SW 1271 (cell line): ENCODE data around the gene CIAO2B.
"Not testable (repeated sequence)": the region's sequence is repeated elsewhere in the genome, so short reads cannot be mapped to it uniquely, and the experiment has no call there.

Experiments
- DNase-seq, 2 experiments: peaks; one replicate each; lab custom pipeline; 2025; lab: John Stamatoyannopoulos, UW

The CIAO2B gene

DNA sequence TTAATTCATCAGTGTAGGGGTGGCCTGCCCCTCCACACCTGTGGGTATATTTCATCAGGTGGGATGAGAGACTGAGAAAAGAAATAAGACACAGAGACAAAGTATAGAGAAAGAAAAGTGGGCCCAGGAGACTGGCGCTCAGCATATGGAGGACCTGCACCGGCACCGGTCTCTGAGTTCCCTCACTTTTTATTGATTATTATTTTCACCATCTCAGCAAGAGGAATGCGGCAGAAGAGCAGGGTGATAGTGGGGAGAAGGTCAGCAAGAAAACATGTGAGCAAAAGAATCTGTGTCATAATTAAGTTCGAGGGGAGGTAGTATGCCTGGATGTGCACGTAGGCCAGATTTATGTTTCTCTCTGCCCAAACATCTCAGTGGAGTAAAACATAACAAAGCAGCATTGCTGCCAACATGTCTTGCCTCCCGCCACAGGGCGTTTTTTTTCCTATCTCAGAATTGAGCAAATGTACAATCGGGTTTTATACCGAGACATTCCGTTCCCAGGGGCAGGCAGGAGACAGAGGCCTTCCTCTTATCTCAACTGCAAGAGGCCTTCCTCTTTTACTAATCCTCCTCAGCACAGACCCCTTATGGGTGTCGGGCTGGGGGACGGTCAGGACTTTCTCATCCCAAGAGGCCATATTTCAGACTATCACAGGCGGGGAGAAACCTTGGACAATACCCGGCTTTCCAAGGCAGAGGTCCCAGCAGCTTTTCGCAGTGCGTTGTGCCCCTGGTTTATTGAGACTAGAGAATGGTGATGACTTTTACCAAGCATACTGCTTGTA, 21.4 kb upstream of the CIAO2B start:
- DNase-seq: not testable (repeated sequence)

DNA sequence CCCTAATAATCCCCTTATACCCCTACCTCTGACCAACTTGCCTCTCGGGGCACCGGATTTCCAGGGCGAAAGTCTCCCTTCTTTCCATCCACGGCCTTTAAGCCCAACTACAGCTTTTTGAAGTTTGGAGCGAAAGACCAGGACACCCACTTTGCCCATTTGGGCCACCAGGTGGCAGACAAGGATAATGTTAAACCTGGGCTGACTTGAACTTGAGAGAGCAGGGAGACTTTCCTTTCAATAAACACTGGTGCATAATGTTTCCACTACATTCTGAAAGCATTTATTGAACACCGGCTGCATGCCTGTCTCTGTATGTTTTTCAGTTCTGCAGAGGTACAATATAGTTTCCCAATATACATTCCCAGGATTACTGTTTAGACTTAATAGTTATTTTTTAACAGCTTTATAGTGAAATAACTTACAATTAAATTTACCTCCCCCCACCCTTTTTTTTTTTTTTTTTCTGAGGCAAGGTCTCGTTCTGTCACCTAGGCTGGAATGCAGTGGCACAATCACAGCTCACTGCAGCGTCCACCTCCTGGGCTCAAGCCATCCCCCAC, 20.0 kb upstream of the CIAO2B start:
- DNase-seq: peak; percentile 33 to 68

- no peak for DNase-seq
Observed at GRCh38 chr16:66953462-66954096, 19.4 kb upstream of the CIAO2B start.

GRCh38 chr16:66952430-66953110, 18.4 kb upstream of the CIAO2B start:
- no peak for DNase-seq

DNA sequence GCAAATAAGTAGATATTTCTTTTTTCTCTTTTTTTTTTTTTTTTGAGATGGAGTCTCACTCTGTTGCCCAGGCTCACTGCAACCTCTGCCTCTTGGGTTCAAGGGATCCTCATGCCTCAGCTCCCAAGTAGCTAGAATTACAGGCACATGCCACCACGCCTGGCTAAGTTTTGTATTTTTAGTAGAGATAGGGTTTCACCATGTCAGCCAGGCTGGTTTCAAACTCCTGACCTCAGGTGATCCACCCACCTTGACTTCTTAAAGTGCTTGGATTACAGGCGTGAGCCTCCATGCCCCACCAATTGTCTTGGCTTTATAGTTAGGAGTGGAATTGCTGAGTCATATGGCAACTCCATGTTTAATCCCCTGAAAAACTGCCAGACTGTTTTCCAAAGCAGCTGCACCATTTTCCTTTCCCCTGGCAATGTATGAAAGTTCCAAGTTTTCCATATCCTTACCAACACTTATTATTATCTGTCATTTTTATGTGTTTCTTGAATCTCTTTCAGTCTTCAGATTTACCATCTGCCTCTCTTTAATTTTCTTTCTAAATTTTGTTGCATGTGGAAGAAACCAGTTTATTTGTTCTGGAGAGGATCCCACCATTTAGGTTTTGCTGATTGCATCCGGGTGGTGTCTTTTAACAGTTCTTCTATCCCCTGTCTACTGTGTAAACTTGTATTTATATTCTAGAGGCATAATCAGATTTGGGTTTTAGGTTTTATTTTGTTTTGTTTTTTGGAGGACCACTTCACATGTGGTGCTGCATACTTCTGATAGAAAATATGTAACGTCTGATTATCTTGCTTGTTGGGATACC, 17.0 kb upstream of the CIAO2B start:
- DNase-seq: no peak

- DNase-seq: no peak
Observed at GRCh38 chr16:66950437-66950836, 16.2 kb upstream of the CIAO2B start.

GRCh38 chr16:66949472-66949871, 15.3 kb upstream of the CIAO2B start:
- no peak for DNase-seq

GRCh38 chr16:66948837-66949225, 14.6 kb upstream of the CIAO2B start:
- no peak for DNase-seq

- DNase-seq: no peak
Observed at GRCh38 chr16:66948134-66948836, 14.1 kb upstream of the CIAO2B start.

DNA sequence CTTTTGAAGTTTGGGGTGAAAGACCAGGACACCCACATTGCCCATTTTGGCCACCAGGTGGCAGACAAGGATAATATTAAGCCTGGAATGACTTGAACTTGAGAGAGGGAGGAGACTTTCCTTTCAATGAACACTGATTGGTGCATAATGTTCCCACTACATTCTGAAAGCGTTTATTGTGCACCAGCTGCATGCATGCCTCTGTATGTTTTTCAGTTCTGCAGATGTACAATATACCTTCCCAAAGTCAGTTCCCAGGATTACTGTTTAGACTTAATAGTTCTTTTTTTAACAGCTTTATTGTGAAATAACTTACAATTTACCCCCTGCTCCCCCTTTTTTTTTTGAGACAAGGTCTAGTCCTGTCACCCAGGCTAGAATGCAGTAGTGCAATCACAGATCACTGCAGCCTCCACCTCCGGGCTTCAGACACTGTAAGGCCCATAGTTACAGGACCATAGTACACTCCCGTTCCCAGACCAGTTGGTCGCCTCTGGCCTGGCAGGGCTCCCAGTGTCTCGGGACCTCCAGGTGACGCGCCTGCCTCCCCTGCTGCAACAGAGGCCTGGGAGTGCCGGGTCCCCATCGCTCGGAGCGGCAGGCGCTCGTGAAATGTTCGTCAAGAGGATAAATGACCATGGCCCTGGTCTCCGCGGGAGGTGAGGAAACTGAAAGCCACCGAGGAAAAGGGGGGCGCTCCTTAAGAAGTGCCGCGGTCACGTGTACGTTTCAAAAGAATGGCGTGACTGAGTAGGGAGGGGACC, 13.3 kb upstream of the CIAO2B start:
- DNase-seq: peak in 1 of 2 experiments; percentile 73

DNA sequence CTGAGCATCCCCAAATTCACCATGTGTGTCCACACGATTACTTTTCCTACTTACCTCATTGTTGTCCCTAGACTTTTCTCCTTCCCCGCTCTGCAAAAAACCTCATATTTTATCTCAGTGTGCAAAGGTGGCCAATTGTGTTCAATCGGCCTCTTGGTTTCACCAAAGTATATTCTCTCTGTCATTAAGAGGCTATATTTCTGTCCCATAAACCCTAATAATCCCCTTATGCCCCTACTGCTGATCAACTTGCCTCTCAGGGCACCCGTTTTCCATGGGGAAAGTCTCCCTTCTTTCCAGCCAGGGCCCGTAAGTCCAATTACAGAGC, 12.7 kb upstream of the CIAO2B start:
- DNase-seq: no peak

GRCh38 chr16:66946541-66946940, 12.3 kb upstream of the CIAO2B start:
- no peak for DNase-seq

GRCh38 chr16:66945939-66946338, 11.7 kb upstream of the CIAO2B start:
- DNase-seq: no peak

DNA sequence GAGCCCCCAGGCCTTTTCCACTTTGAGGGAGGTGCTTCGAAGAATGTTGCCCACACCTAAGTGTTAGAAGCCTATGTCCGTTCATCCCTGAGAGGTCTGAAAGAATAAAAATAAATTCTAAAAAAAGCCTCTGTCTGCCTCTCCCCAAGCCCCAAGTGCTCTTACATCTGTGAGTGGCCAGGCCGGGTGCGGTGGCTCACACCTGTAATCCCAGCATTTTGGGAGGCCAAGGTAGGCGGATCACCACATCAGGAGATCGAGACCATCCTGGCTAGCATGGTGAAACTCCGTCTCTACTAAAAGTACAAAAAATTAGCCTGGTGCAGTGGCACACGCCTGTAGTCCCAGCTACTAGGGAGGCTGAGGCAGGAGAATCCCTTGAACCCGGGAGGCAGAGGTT, 10.8 kb upstream of the CIAO2B start:
- DNase-seq: not testable (repeated sequence)

GRCh38 chr16:66944054-66944441, 9.8 kb upstream of the CIAO2B start:
- no peak for DNase-seq

DNA sequence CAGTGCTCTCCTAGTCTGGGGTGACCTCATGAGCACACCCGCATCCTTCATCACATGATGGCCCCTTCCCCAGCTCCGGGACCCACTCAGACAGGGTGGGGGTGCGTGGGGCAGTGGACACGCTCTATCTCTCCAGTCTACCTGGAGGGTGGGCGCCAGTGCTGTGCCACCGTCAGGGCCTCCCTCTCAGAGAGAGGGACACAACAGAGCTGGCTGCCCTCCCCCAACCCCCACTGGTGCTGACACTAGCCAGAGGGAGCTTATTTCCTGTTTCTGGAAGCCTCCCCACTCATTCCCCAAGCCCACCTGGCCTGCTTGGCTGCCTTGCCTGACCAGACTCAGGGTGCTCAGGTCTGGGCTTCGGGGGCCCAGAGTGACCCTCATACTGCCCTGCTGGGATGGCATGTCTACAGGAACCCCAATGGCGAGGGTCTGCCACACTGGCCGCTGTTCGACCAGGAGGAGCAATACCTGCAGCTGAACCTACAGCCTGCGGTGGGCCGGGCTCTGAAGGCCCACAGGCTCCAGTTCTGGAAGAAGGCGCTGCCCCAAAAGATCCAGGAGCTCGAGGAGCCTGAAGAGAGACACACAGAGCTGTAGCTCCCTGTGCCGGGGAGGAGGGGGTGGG, 9.3 kb upstream of the CIAO2B start:
- DNase-seq: no peak

GRCh38 chr16:66942981-66943380, 8.8 kb upstream of the CIAO2B start:
- no peak for DNase-seq

GRCh38 chr16:66940236-66940635, 6.0 kb upstream of the CIAO2B start:
- DNase-seq: no peak

DNA sequence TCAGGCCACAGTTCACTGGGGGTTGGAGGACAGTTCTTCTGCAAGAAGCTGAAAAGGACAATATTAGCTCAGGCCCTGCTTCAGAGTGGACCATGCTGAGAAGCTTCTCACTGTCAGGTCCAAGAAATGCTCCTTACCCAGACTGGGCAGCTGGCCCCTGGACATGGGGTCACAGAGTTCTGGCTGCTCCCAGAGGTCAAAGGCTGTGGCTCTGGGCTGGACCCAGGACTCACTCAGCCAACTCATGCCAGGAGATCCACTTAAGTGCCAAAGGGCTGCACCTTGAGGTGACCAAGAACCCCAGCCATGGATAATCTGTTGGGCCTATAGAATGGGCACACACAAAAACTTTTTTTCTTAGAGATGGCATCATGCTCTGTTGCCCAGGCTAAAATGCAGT, 5.2 kb upstream of the CIAO2B start:
- DNase-seq: no peak

DNA sequence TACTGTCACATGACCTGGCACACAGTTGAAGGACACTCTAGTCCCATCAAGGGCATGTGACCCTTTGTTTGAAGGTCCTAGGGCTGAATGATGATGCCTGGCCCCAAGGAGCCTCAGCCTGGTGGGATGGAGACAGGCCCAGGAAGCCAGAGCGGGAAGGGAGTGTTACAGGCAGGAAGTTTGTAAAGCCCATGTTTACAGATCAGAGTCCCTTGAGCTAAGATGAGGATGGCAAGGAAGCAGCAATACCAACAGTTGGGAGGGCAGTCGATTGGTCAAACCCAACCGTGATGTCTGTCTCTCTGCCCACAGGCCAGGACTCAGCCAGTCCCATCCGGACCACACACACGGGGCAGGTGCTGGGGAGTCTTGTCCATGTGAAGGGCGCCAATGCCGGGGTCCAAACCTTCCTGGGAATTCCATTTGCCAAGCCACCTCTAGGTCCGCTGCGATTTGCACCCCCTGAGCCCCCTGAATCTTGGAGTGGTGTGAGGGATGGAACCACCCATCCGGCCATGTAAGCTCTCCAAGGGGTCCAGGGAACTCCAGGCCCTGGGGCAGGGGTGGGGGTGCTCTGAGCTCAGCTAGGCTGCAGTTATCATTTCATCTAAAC, 3.6 kb upstream of the CIAO2B start:
- no peak for DNase-seq
